Heart left ventricle (tissue), 16 donors: Measurements from ENCODE around the gene PHLPP1. TPM values are rescaled to one million over a fixed set of nuclear protein-coding genes. Genes with fewer than 3 reads are reported as not detected.

Experiments
- ATAC-seq, 4 donors: fragments of 200-7000 bp; cut with Tn5 transposase; one replicate each; pipeline ENCODE4 v1.9.1; 2020 to 2022; ENCODE audit warnings: moderate library complexity in 4 of 4, mild to moderate bottlenecking in 3 of 4, moderate number of reproducible peaks in 1 of 4
- DNase-seq, 5 donors: peaks; one replicate each; pipeline ENCODE4 v3.0.0-alpha.2; 2020
- H3K27ac ChIP-seq, 12 donors: fragments of 200-600 bp; sonication (generic) in 4 of 12; one replicate each; pipeline versions ENCODE4 v1.5.0 to v1.8.0; 2016 to 2022; ENCODE audit warnings: mild to moderate bottlenecking in 2 of 12
- H3K27me3 ChIP-seq, 9 donors: fragments of 200-600 bp; sonication (generic) in 2 of 9; one replicate each; pipeline versions ENCODE4 v1.5.1 to v1.8.0; 2016 to 2022; ENCODE audit warnings: mild to moderate bottlenecking in 3 of 9
- H3K36me3 ChIP-seq, 9 donors: fragments of 200-600 bp; sonication (generic) in 2 of 9; one replicate each; pipeline versions ENCODE4 v1.5.0 to v1.8.0; 2018 to 2022; ENCODE audit warnings: mild to moderate bottlenecking in 2 of 9
- H3K4me1 ChIP-seq, 12 donors: fragments of 200-600 bp; sonication (generic) in 4 of 12; one replicate each; pipeline versions ENCODE4 v1.5.0 to v1.8.0; 2016 to 2022; ENCODE audit warnings: mild to moderate bottlenecking in 3 of 12
- H3K4me3 ChIP-seq, 12 donors: fragments of 200-600 bp; sonication (generic) in 4 of 12; one replicate each; pipeline versions ENCODE4 v1.5.0 to v1.8.0; 2017 to 2022; ENCODE audit warnings: mild to moderate bottlenecking in 9 of 12, moderate library complexity in 4 of 12
- H3K9me3 ChIP-seq, 12 donors: fragments of 200-600 bp; sonication (generic) in 4 of 12; one replicate each; pipeline versions ENCODE4 v1.5.0 to v1.8.0; 2016 to 2022; ENCODE audit warnings: mild to moderate bottlenecking in 1 of 12
- CTCF ChIP-seq, 12 donors: fragments of 200-600 bp; sonication (generic) in 4 of 12; IDR thresholded peaks; one replicate each; pipeline versions ENCODE4 v1.5.0 to v1.8.0; 2018 to 2022; ENCODE audit warnings: antibody characterized with exemption in 12 of 12, mild to moderate bottlenecking in 5 of 12
- POLR2A ChIP-seq, 2 donors: fragments of 450-650 bp; IDR thresholded peaks; one replicate each; pipeline ENCODE4 v1.6.1; 2017; ENCODE audit warnings: antibody characterized with exemption in 2 of 2, mild to moderate bottlenecking in 2 of 2, moderate library complexity in 2 of 2
- WGBS, 4 donors: extraction: QIAGEN DNeasy Blood & Tissue Kit in 2 of 4; methylation state at CpG; one replicate each; pipeline versions ENCODE4 v1.1.5 to v1.1.7; 2013 to 2018; 5-methylcytosine and 5-hydroxymethylcytosine counted together
- intact Hi-C, 10 donors: fragments of 100-400 bp; cut with DNase I; formaldehyde crosslinking; loops; one replicate each; pipeline versions ENCODE4 v1.11.1 to v1.14.2; 2022
- polyA plus RNA-seq, 2 donors: library from polyadenylated mRNA; stranded (reverse); fragments of 200-250 nt; gene quantifications; one replicate each; pipeline ENCODE4 v1.2.3, GENCODE V29; 2013
- total RNA-seq, 9 donors: library from RNA; depleted of rRNA in 2 of 9; stranded (reverse); fragments of >200 nt in 2 of 9; fragmentation: NEBNext Ultra II Directional in 3 of 9; extraction: Animal tissue kit (Norgen Biotek cat#: 25700) in 3 of 9; gene quantifications; one replicate each; pipeline versions ENCODE4 v1.1.0 to v1.2.4, GENCODE V29; 2016 to 2023
- donor health status: ischemic (EF 13 %, LVEDD 7.1; RV severe dilation, severe dysfunction).
- donor health status: healthy with polysubstance abuse.
- donor health status: DM: no; HTN: yes; CAD: no.
- donor health status: DM: no; HTN: no; CAD: no.
- donor health status: ischemic (EF 25% LVEDD 6.9; RV normal size, moderate dysfunction).
- donor health status: ischemic (EF 25% LVEDD 5.7; RV mildly dilated, moderate dysfunction).
- donor health status: healthy.
- donor health status: DM: yes; HTN: yes; CAD: no.
- donor health status: ischemic (EF 35%, LVEDD 5.7; RV mildly dilated, moderate dysfunction).
- donor health status: nonischemic (EF 11% LVEDD 7.7; RV severe dilation, severe dysfunction).
- donor health status: DM: yes; HTN: yes; CAD: no.
- donor health status: PGD.
- donor health status: ischemic (EF 29% LVEDD 5.4; RV normal size, mild dysfunction).
- donor health status: nonischemic (EF 23%, LVEDD 6.1; RV moderate dilation, normal function).

PHLPP1 gene
- total and polyA plus RNA-seq, 11 donors = 1.7 to 11.1 (median 6.2) TPM

GRCh38 chr18:62990653-62991052 lies 275.3 kb downstream of the PHLPP1 start:
- DNase-seq (no peak), ATAC-seq (no peak)
- 86 to 91% (median 88%) methylated on average over 1 of the region's 1 CpG for WGBS, 4 donors
- Histone ChIP-seq H3K36me3 (no peaks in the 10 kb centered on the region), H3K27me3 (peaks cover 0 to 7% (median 0%) of the 10 kb centered on the region in 9 donors), H3K27ac (no peak overlapping the region), H3K4me3 (no peak overlapping the region), H3K9me3 (no peaks in the 10 kb centered on the region), H3K4me1 (no peaks in the 10 kb centered on the region)
- TF ChIP-seq CTCF (IDR thresholded peaks at IDR 0.05) = no peak
- TF ChIP-seq POLR2A (IDR thresholded peaks at IDR 0.05) = no peak
- intact Hi-C loops = no loop called here

GRCh38 chr18:62991389-62991788 lies 276.0 kb downstream of the PHLPP1 start:
- Histone ChIP-seq H3K36me3 (no peaks in the 10 kb centered on the region), H3K4me3 (no peak overlapping the region), H3K27ac (no peak overlapping the region), H3K27me3 (peaks cover 0 to 7% (median 0%) of the 10 kb centered on the region in 9 donors), H3K4me1 (no peaks in the 10 kb centered on the region), H3K9me3 (no peaks in the 10 kb centered on the region)
- WGBS, 4 donors = 90 to 95% (median 93%) methylated on average over 8 of the region's 8 CpGs
- DNase-seq (no peak), ATAC-seq (no peak)
- intact Hi-C loops = no loop called here
- TF ChIP-seq POLR2A (IDR thresholded peaks at IDR 0.05) (no peak), CTCF (IDR thresholded peaks at IDR 0.05) (no peak)

GRCh38 chr18:62991959-62992358 lies 276.6 kb downstream of the PHLPP1 start:
- TF ChIP-seq CTCF (IDR thresholded peaks at IDR 0.05) (no peak), POLR2A (IDR thresholded peaks at IDR 0.05) (no peak)
- H3K27ac ChIP-seq = no peak overlapping the region
- no peaks in the 10 kb centered on the region for H3K36me3 ChIP-seq
- no peak overlapping the region for H3K4me3 ChIP-seq
- intact Hi-C loops = no loop called here
- ATAC-seq (no peak), DNase-seq (no peak)
- 90 to 96% (median 95%) methylated on average over 18 of the region's 18 CpGs for WGBS, 4 donors
- H3K27me3 ChIP-seq = peaks cover 0 to 7% (median 0%) of the 10 kb centered on the region in 9 donors
- no peaks in the 10 kb centered on the region for H3K4me1 ChIP-seq
- no peaks in the 10 kb centered on the region for H3K9me3 ChIP-seq

GRCh38 chr18:62992877-62993365 lies 277.6 kb downstream of the PHLPP1 start:
- ATAC-seq = no peak
- peaks cover 0 to 7% (median 0%) of the 10 kb centered on the region in 9 donors for H3K27me3 ChIP-seq
- H3K36me3 ChIP-seq = no peaks in the 10 kb centered on the region
- intact Hi-C loops = no loop called here
- 95 to 100% (median 95%) methylated on average over 4 to 6 of the region's 6 CpGs for WGBS, 4 donors
- H3K9me3 ChIP-seq = no peaks in the 10 kb centered on the region
- no peak overlapping the region for H3K27ac ChIP-seq
- no peaks in the 10 kb centered on the region for H3K4me1 ChIP-seq
- no peak for DNase-seq
- TF ChIP-seq CTCF (IDR thresholded peaks at IDR 0.05) (no peak), POLR2A (IDR thresholded peaks at IDR 0.05) (no peak)
- no peak overlapping the region for H3K4me3 ChIP-seq
